Coronary artery (tissue), 2 donors: ENCODE results near the gene FAM181A.

Experiments used
- DNase-seq: peaks from one replicate; pipeline ENCODE4 v3.0.0-alpha.2; 2017; ENCODE audit warnings: low spot score
- H3K27ac ChIP-seq, 2 donors: fragments of 200-600 bp; sonication (generic); one replicate each; pipeline ENCODE4 v1.5.1; 2016 to 2019
- H3K4me3 ChIP-seq: fragments of 200-600 bp; sonication (generic); 2 replicates; pipeline ENCODE4 v1.5.1; 2016; ENCODE audit warnings: mild to moderate bottlenecking, moderate library complexity
- TF ChIP-seq, protein P1 (sequence below): fragments of 200-600 bp; sonication (generic); IDR thresholded peaks from one replicate; pipeline ENCODE4 v1.5.1; 2019; ENCODE audit warnings: antibody characterized with exemption

Gene FAM181A

DNA sequence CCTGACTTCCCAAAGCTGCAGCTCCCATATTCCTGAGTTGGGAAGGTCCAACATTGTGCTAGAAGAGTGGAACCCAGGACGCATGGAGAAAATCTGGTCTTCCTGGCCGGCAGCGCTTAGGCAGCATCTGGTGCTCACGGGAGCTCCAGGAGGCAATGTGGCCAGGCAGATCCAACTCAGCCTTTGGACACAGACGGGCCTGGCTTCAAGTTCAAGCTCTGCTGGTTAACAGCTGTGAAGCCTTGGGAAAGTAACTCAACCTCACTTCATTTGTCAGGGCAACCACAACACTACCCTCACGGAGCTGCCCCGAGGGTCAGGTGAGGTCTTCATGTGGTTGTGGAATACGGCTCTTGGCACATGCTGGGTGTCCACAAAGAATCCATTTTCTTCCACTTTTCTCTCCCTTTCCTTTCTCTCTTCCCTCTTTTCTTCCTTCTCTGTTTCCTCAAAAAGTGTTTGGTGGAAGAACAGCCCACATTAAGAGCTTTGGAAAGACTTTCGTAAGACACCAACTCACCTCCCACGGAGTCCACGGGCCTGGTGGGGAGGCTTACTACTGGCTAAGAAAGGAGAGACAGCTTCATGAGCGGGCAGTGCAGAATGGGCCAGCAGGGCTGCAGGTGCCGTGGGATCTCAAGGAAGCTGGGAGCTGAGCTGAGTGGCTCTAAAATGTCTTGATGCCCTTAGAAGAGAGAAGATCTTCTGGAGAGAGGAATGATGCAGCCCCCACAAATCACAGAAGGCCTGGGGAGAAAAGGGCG lies 2.4 kb upstream of the FAM181A start:
- DNase-seq: no peak
- H3K4me3 ChIP-seq: no peak overlapping the region
- H3K27ac ChIP-seq: no peak overlapping the region
- TF ChIP-seq, protein P1, sequence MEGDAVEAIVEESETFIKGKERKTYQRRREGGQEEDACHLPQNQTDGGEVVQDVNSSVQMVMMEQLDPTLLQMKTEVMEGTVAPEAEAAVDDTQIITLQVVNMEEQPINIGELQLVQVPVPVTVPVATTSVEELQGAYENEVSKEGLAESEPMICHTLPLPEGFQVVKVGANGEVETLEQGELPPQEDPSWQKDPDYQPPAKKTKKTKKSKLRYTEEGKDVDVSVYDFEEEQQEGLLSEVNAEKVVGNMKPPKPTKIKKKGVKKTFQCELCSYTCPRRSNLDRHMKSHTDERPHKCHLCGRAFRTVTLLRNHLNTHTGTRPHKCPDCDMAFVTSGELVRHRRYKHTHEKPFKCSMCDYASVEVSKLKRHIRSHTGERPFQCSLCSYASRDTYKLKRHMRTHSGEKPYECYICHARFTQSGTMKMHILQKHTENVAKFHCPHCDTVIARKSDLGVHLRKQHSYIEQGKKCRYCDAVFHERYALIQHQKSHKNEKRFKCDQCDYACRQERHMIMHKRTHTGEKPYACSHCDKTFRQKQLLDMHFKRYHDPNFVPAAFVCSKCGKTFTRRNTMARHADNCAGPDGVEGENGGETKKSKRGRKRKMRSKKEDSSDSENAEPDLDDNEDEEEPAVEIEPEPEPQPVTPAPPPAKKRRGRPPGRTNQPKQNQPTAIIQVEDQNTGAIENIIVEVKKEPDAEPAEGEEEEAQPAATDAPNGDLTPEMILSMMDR: no peak

DNA sequence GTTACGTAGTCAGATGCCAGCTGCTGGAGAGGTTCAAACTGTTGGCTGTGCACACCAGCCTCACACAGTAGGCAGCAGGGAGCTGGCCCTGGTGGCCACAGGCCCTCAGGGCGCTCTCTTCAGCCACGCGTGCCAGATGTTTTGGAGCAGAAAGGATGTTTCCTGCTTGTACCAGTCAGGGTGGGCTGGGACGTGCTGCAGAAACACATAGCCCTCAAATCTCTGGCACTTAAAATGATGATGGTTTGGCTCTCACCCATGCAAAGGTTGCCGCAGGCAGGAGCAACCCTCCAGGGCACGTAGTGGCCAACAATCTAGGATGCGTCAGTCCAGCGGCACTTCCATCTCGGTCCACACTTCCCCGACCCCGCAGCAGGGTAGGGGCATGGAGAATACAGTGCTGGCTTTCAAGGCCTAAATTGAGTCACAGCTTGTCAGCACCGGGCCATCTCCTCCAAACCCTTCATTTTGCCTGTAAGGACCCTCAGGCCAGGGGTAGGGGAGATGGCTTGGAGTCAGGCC lies 1.7 kb upstream of the FAM181A start:
- no peak for DNase-seq
- Histone ChIP-seq H3K27ac (no peak overlapping the region), H3K4me3 (no peak overlapping the region)
- TF ChIP-seq, protein P1: no peak

DNA sequence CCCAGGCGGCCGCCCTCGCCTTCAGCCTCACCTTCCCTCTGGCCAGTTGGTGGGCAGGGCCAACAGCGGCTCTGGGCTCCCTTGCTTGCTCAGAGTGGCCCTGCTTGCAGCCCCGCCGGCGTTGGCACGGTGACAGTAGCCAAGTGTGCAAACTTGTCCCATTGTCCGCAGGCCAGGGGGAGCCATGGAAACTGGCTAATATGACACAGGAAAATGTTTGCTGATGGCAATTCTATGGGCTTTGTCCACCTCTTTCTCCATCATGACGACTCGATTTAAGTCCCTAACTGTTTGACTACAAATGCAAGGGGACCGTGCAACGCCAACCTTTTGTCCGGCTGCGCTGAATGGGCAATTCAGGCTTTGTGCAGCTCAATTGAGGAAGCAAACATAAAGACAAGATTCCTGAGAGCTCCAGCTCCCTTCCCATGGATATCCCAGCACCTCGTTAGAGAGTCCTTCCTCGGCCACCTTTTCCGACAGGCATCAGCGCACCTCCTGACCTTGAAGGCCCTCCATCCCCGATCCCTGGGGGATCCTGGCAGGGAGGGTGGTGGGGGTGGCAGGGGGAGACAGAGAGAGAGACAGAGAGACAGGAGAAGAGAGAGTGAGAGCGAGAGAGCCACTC lies 785 bp upstream of the FAM181A start:
- DNase-seq: no peak
- no peak overlapping the region for H3K4me3 ChIP-seq
- TF ChIP-seq, protein P1: no peak
- H3K27ac ChIP-seq: no peak overlapping the region

DNA sequence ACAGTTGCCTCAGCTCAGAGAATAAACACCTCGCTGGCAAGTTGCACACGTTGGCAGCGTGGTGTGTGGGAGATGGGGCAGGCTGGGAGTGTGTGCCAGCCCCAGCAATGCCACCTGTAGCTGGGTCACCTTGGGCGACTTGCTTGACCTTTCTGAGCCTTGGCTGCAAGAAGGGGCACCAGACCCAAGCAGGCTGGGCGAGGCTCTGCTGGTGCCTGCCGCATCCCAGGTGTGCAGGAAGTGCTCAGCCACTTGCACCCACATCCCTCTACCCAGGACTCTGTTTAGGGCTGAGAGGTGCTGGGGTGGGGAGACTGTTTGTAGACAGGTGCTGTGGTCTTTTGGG lies 629 bp downstream of the FAM181A start:
- DNase-seq: no peak
- Histone ChIP-seq H3K4me3 (no peak overlapping the region), H3K27ac (no peak overlapping the region)
- TF ChIP-seq, protein P1: no peak

DNA sequence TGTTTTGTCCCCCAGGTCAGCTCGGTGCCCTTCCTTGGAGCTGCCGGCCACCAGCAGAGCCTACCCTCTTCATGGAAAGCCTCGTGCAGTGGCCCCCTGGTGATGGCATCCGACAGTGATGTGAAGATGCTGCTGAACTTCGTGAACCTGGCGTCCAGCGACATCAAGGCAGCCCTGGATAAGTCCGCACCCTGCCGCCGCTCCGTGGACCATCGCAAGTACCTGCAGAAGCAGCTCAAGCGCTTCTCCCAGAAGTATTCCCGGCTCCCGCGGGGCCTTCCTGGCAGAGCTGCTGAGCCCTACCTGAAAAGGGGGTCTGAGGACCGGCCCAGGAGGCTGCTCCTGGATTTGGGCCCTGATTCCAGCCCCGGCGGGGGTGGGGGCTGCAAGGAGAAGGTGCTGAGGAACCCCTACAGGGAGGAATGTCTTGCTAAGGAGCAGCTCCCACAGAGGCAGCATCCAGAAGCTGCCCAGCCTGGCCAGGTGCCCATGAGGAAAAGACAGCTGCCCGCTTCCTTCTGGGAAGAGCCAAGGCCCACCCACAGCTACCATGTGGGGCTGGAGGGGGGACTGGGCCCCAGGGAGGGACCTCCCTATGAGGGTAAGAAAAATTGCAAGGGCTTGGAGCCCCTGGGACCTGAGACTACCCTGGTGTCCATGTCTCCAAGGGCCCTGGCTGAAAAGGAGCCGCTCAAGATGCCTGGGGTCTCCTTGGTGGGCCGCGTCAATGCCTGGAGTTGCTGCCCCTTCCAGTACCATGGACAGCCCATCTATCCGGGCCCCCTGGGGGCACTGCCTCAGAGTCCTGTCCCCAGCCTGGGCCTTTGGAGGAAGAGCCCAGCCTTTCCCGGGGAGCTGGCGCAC lies 1.3 kb downstream of the FAM181A start:
- DNase-seq: no peak
- TF ChIP-seq, protein P1: no peak
- Histone ChIP-seq H3K4me3 (no peak overlapping the region), H3K27ac (no peak overlapping the region)

DNA sequence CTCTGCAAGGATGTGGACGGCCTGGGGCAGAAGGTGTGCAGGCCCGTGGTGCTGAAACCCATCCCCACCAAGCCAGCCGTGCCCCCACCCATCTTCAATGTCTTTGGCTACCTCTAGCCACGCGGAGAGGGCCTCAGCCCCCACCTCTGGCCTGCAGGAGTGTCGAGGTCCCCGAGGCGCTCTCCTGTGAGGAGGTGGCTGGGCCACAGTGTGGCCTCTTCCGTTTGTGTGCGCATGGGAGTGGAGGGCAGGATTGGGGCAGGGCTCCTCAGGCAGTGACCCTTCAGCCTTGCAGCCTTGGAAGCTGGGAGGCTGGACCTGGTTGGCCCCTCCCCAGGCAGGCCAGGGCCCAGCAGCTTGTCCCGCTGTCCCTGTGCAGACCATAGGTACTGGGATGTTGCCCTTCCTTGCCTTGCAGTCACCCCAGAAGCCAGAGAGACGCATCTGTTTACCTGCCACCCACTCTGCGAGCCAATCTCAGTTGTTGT lies 1.9 kb downstream of the FAM181A start:
- no peak overlapping the region for H3K4me3 ChIP-seq
- DNase-seq: no peak
- H3K27ac ChIP-seq: no peak overlapping the region
- TF ChIP-seq, protein P1: no peak
